Measurements from ENCODE around the gene NSFL1C. TPM values are rescaled to one million over a fixed set of nuclear protein-coding genes. Genes with fewer than 3 reads are reported as not detected.
"Not testable (repeated sequence)": the region's sequence is repeated elsewhere in the genome, so short reads cannot be mapped to it uniquely, and the experiment has no call there.

NSFL1C gene
- total RNA-seq, 1 experiment from 2014 or later: 151 TPM

DNA sequence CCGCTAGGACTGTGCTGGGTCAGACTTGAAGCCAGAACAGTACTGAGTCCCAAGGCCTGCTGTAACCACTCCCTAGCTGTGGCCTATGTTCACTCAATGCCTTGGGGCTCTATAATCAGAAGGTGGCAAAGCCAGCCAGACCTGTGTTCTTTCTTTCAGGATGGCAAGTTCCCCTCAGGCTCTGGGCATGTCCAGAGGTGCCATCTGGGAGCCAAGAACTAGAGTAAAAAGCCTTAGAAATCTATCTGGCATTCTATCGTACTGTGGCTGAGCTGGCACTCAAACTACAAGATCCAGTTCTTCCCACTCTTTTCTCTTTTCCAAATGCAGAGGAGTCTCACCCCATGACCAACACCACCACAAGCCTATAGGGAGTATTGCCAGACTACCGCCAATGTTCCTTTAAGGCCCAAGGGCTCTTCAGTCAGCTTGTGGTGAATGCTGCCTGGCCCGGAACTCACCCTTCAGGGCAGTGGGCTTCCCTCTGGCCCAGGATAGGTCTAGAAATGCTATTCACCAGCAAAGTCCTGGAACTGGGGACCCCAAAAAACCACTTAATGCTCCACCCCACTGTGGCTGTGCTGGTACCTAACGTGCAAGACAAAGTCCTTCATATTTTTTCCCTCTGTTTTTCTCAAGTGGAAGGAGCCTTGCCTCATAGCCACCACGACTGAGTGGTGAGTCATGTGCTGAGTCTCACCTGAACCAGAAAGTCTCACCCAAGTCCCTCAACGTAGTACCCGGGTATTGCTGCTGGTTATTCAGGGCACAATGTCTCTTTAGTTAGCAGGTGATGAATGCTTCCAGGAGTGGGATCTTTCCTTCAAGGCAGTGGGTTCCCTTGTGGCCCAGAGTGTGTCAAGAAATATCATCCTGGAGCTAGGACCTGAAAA is 33.1 kb upstream of the NSFL1C start:
- ChIA-PET POLR2A (ENCODE audit: unreplicated experiment) (interaction anchor here (0.6 to 1.2 kb wide), 5 partner anchors 10 to 661 kb away, joined by 3 to 11 read pairs (median 3); no protein-coding TSS in a partner anchor), CTCF (interaction anchor here (1.4 to 1.9 kb wide), 3 partner anchors 21 to 277 kb away, joined by 3 to 11 read pairs (median 5); no protein-coding TSS in a partner anchor)
- H3K27ac ChIP-seq: peak overlapping the region; percentile 51
- no peaks in the 10 kb centered on the region for H4K20me1 ChIP-seq (ENCODE audit: insufficient read depth)
- no peaks in the 10 kb centered on the region for H3K36me3 ChIP-seq (ENCODE audit: low read depth)
- H3K4me1 ChIP-seq (replicated peaks; ENCODE audit: insufficient read depth): peaks cover 29% of the 10 kb centered on the region
- H3K4me2 ChIP-seq: 0 out of 2 replicates have a peak overlapping the region, but pooled peaks have one; percentile 15
- no peak overlapping the region; the same call in 1 of the 2 replicates for H2AFZ ChIP-seq
- no peaks in the 10 kb centered on the region for H3K27me3 ChIP-seq (ENCODE audit: insufficient read depth, low read depth)
- TF ChIP-seq, protein P1, sequence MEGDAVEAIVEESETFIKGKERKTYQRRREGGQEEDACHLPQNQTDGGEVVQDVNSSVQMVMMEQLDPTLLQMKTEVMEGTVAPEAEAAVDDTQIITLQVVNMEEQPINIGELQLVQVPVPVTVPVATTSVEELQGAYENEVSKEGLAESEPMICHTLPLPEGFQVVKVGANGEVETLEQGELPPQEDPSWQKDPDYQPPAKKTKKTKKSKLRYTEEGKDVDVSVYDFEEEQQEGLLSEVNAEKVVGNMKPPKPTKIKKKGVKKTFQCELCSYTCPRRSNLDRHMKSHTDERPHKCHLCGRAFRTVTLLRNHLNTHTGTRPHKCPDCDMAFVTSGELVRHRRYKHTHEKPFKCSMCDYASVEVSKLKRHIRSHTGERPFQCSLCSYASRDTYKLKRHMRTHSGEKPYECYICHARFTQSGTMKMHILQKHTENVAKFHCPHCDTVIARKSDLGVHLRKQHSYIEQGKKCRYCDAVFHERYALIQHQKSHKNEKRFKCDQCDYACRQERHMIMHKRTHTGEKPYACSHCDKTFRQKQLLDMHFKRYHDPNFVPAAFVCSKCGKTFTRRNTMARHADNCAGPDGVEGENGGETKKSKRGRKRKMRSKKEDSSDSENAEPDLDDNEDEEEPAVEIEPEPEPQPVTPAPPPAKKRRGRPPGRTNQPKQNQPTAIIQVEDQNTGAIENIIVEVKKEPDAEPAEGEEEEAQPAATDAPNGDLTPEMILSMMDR (conservative IDR thresholded peaks at IDR 0.05): no peak
- no peak for TF ChIP-seq EZH2 (IDR thresholded peaks at IDR 0.05; ENCODE audit: low read depth)
- no peaks in the 10 kb centered on the region for H3K9me2 ChIP-seq (ENCODE audit: insufficient read depth)
- no peaks in the 10 kb centered on the region for H3K79me2 ChIP-seq (ENCODE audit: low read depth)
- intact Hi-C loops (cut with micrococcal nuclease; ENCODE audit: unreplicated experiment): loop anchor here (1.0 to 5.0 kb wide), 2 partner anchors 10 to 218 kb away; no protein-coding TSS in a partner anchor
- TSS peak; percentile 83 for BruUV-seq (replicated peaks)
- peak; percentile 55 to 67 for DNase-seq
- no peak overlapping the region; the same call in 1 of the 2 replicates for H3K4me3 ChIP-seq
- 0 out of 2 replicates have a peak, but pooled peaks cover 3% of the 10 kb centered on the region for H3F3A ChIP-seq (ENCODE audit: insufficient read depth, low read depth)
- H3K9me3 ChIP-seq (ENCODE audit: insufficient read depth, low read depth): peaks cover 37% of the 10 kb centered on the region

- intact Hi-C loops (cut with micrococcal nuclease; ENCODE audit: unreplicated experiment): not testable (repeated sequence)
These were observed 30.7 kb upstream of the NSFL1C start for GRCh38 chr20:1497371-1497770.

DNA sequence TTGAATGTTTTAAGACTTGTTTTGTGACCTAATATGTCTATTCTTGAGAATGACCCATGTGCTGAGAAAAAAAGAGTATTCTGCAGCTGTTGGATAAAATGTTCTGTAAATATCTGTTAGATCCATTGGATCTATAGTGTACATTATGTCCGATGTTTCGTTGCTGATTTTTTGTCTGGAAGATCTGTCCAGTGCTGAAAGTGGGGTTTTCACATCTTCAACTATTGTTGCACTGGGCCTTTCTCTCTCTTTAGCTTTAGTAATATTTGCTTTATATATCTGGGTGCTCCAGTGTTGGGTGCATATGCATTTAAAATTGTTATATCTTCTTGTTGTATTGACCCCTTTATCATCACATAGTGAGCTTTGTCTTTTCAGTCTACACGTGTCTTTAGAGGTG is 30.3 kb upstream of the NSFL1C start:
- BruUV-seq (replicated peaks): no TSS peak
- CTCF ChIA-PET: no interaction called here
- TF ChIP-seq, protein P1 (conservative IDR thresholded peaks at IDR 0.05): no peak
- no peak for TF ChIP-seq EZH2 (IDR thresholded peaks at IDR 0.05; ENCODE audit: low read depth)
- Histone ChIP-seq H3F3A (ENCODE audit: insufficient read depth, low read depth) (peaks cover 6% of the 10 kb centered on the region; the same call in 1 of the 2 replicates), H3K27ac (no peak overlapping the region), H3K27me3 (ENCODE audit: insufficient read depth, low read depth) (no peaks in the 10 kb centered on the region), H3K4me3 (no peak overlapping the region), H3K36me3 (ENCODE audit: low read depth) (no peaks in the 10 kb centered on the region), H3K4me2 (no peak overlapping the region), H3K9me3 (ENCODE audit: insufficient read depth, low read depth) (peaks cover 31% of the 10 kb centered on the region), H4K20me1 (ENCODE audit: insufficient read depth) (no peaks in the 10 kb centered on the region), H3K79me2 (ENCODE audit: low read depth) (no peaks in the 10 kb centered on the region), H2AFZ (no peak overlapping the region), H3K9me2 (ENCODE audit: insufficient read depth) (no peaks in the 10 kb centered on the region), H3K4me1 (replicated peaks; ENCODE audit: insufficient read depth) (peaks cover 19% of the 10 kb centered on the region)
- no peak for DNase-seq
- intact Hi-C loops (cut with micrococcal nuclease; ENCODE audit: unreplicated experiment): no loop called here
- POLR2A ChIA-PET (ENCODE audit: unreplicated experiment): no interaction called here

More at GRCh38 chr20:1497371-1497770, 30.7 kb upstream of the NSFL1C start:
- CTCF ChIA-PET: interaction anchor here (0.6 kb wide), 1 partner anchor 194 kb away, joined by 3 read pairs; no protein-coding TSS in a partner anchor
- H3K4me2 ChIP-seq; H3K4me3 ChIP-seq; H2AFZ ChIP-seq; H4K20me1 ChIP-seq (ENCODE audit: insufficient read depth); DNase-seq; H3K27me3 ChIP-seq (ENCODE audit: insufficient read depth, low read depth); BruUV-seq (replicated peaks); H3K27ac ChIP-seq; H3K79me2 ChIP-seq (ENCODE audit: low read depth); H3K36me3 ChIP-seq (ENCODE audit: low read depth); H3F3A ChIP-seq (ENCODE audit: insufficient read depth, low read depth); H3K9me2 ChIP-seq (ENCODE audit: insufficient read depth): not testable (repeated sequence)
- H3K4me1 ChIP-seq (replicated peaks; ENCODE audit: insufficient read depth): peaks cover 15% of the 10 kb centered on the region
- H3K9me3 ChIP-seq (ENCODE audit: insufficient read depth, low read depth): peaks cover 33% of the 10 kb centered on the region
- POLR2A ChIA-PET (ENCODE audit: unreplicated experiment): interaction anchor here (0.6 to 0.7 kb wide), 2 partner anchors 25 to 134 kb away, joined by 3 to 5 read pairs; no protein-coding TSS in a partner anchor
